ENCODE measurements around the gene SRR.
A peak's percentile ranks its signal among the peaks of the same experiment; 100 is the strongest.
"Not testable (repeated sequence)": the region's sequence is repeated elsewhere in the genome, so short reads cannot be mapped to it uniquely, and the experiment has no call there.

Gene SRR

GRCh38 chr17:2316916-2317205 lies 13.1 kb downstream of the SRR start:
- not testable (repeated sequence) for H3K27ac Mint-ChIP-seq; H3K4me3 Mint-ChIP-seq; H3K27me3 Mint-ChIP-seq; H3K36me3 Mint-ChIP-seq (ENCODE audit: low read depth); H3K4me1 Mint-ChIP-seq (ENCODE audit: low read depth); H3K9me3 Mint-ChIP-seq

GRCh38 chr17:2317796-2318195 lies 14.0 kb downstream of the SRR start:
- Mint-ChIP-seq H3K9me3 (no peaks in the 10 kb centered on the region), H3K36me3 (ENCODE audit: low read depth) (peaks cover 15% of the 10 kb centered on the region), H3K27me3 (no peaks in the 10 kb centered on the region), H3K4me3 (no peak overlapping the region), H3K4me1 (ENCODE audit: low read depth) (no peaks in the 10 kb centered on the region), H3K27ac (no peak overlapping the region)

- no peak overlapping the region for H3K27ac Mint-ChIP-seq
- H3K36me3 Mint-ChIP-seq (ENCODE audit: low read depth) = peaks cover 28% of the 10 kb centered on the region
- H3K4me3 Mint-ChIP-seq = no peak overlapping the region
- no peaks in the 10 kb centered on the region for H3K27me3 Mint-ChIP-seq
- H3K4me1 Mint-ChIP-seq (ENCODE audit: low read depth) = no peaks in the 10 kb centered on the region
- H3K9me3 Mint-ChIP-seq = no peaks in the 10 kb centered on the region
Measured at GRCh38 chr17:2319051-2319450, 15.3 kb downstream of the SRR start.

GRCh38 chr17:2321399-2321798 lies 17.6 kb downstream of the SRR start:
- peaks cover 51% of the 10 kb centered on the region for H3K36me3 Mint-ChIP-seq (ENCODE audit: low read depth)
- H3K27ac Mint-ChIP-seq = no peak overlapping the region
- H3K27me3 Mint-ChIP-seq = no peaks in the 10 kb centered on the region
- no peaks in the 10 kb centered on the region for H3K4me1 Mint-ChIP-seq (ENCODE audit: low read depth)
- no peak overlapping the region for H3K4me3 Mint-ChIP-seq
- H3K9me3 Mint-ChIP-seq = no peaks in the 10 kb centered on the region

- Mint-ChIP-seq H3K4me3 (no peak overlapping the region), H3K27ac (no peak overlapping the region), H3K4me1 (ENCODE audit: low read depth) (peaks cover 3% of the 10 kb centered on the region), H3K36me3 (ENCODE audit: low read depth) (peaks cover 62% of the 10 kb centered on the region), H3K27me3 (no peaks in the 10 kb centered on the region), H3K9me3 (no peaks in the 10 kb centered on the region)
Measured at GRCh38 chr17:2323629-2324314, 20.0 kb downstream of the SRR start.

GRCh38 chr17:2331303-2331702 lies 27.6 kb downstream of the SRR start:
- Mint-ChIP-seq H3K9me3 (no peaks in the 10 kb centered on the region), H3K36me3 (ENCODE audit: low read depth) (peaks cover 23% of the 10 kb centered on the region), H3K27ac (no peak overlapping the region), H3K27me3 (no peaks in the 10 kb centered on the region), H3K4me3 (no peak overlapping the region), H3K4me1 (ENCODE audit: low read depth) (peaks cover 13% of the 10 kb centered on the region)

GRCh38 chr17:2335726-2336214 lies 32.0 kb downstream of the SRR start:
- Mint-ChIP-seq H3K4me3 (no peak overlapping the region), H3K27me3 (no peaks in the 10 kb centered on the region), H3K36me3 (ENCODE audit: low read depth) (no peaks in the 10 kb centered on the region), H3K4me1 (ENCODE audit: low read depth) (peaks cover 5% of the 10 kb centered on the region), H3K9me3 (no peaks in the 10 kb centered on the region), H3K27ac (peak overlapping the region; percentile 100)

GRCh38 chr17:2336215-2336851 lies 32.6 kb downstream of the SRR start, which contains the start of gene TSR1:
TSR1 (minus strand) TSS chr17:2336457; CDS start chr17:2336427, 30 bp downstream.
- Mint-ChIP-seq H3K4me3 (no peak within 1 kb of the TSS), H3K27me3 (no peaks in the 10 kb centered on the region), H3K9me3 (no peaks in the 10 kb centered on the region), H3K36me3 (ENCODE audit: low read depth) (no peaks in the 10 kb centered on the region), H3K27ac (peak within 1 kb of the TSS; percentile 100), H3K4me1 (ENCODE audit: low read depth) (peaks cover 5% of the 10 kb centered on the region)

GRCh38 chr17:2336852-2337543 lies 33.2 kb downstream of the SRR start, which contains the start of gene SGSM2:
SGSM2 (plus strand) TSS chr17:2337501; CDS start chr17:2337689, 188 bp downstream.
- Mint-ChIP-seq H3K36me3 (ENCODE audit: low read depth) (peaks cover 3% of the 10 kb centered on the region), H3K4me3 (peak within 1 kb of the TSS; percentile 84), H3K27ac (peak within 1 kb of the TSS; percentile 100), H3K27me3 (no peaks in the 10 kb centered on the region), H3K4me1 (ENCODE audit: low read depth) (peaks cover 5% of the 10 kb centered on the region), H3K9me3 (no peaks in the 10 kb centered on the region)

- Mint-ChIP-seq H3K36me3 (ENCODE audit: low read depth) (peaks cover 3% of the 10 kb centered on the region), H3K9me3 (no peaks in the 10 kb centered on the region), H3K27ac (peak overlapping the region; percentile 74)
Measured at GRCh38 chr17:2337544-2338314, 34.0 kb downstream of the SRR start.

GRCh38 chr17:2338315-2338657 lies 34.5 kb downstream of the SRR start:
- Mint-ChIP-seq H3K9me3 (no peaks in the 10 kb centered on the region), H3K4me1 (ENCODE audit: low read depth) (peaks cover 16% of the 10 kb centered on the region), H3K4me3 (peak overlapping the region; percentile 84)

More at GRCh38 chr17:2337544-2338314, 34.0 kb downstream of the SRR start:
- H3K27me3 Mint-ChIP-seq = no peaks in the 10 kb centered on the region
- peaks cover 11% of the 10 kb centered on the region for H3K4me1 Mint-ChIP-seq (ENCODE audit: low read depth)
- H3K4me3 Mint-ChIP-seq = peak overlapping the region; percentile 84

GRCh38 chr17:2343421-2343820 lies 39.7 kb downstream of the SRR start:
- Mint-ChIP-seq H3K27me3 (no peaks in the 10 kb centered on the region), H3K9me3 (no peaks in the 10 kb centered on the region), H3K36me3 (ENCODE audit: low read depth) (peaks cover 9% of the 10 kb centered on the region), H3K4me1 (ENCODE audit: low read depth) (peaks cover 22% of the 10 kb centered on the region), H3K4me3 (peak overlapping the region; percentile 2), H3K27ac (peak overlapping the region; percentile 61)

More at GRCh38 chr17:2338315-2338657, 34.5 kb downstream of the SRR start:
- peak overlapping the region; percentile 74 for H3K27ac Mint-ChIP-seq
- no peaks in the 10 kb centered on the region for H3K27me3 Mint-ChIP-seq
- H3K36me3 Mint-ChIP-seq (ENCODE audit: low read depth) = peaks cover 3% of the 10 kb centered on the region

GRCh38 chr17:2344528-2344927 lies 40.8 kb downstream of the SRR start:
- Mint-ChIP-seq H3K27ac (peak overlapping the region; percentile 12), H3K9me3 (no peaks in the 10 kb centered on the region), H3K27me3 (no peaks in the 10 kb centered on the region), H3K4me1 (ENCODE audit: low read depth) (peaks cover 21% of the 10 kb centered on the region), H3K4me3 (no peak overlapping the region), H3K36me3 (ENCODE audit: low read depth) (peaks cover 9% of the 10 kb centered on the region)

GRCh38 chr17:2346475-2346874 lies 42.7 kb downstream of the SRR start:
- Mint-ChIP-seq H3K4me1 (ENCODE audit: low read depth) (peaks cover 21% of the 10 kb centered on the region), H3K9me3 (no peaks in the 10 kb centered on the region), H3K36me3 (ENCODE audit: low read depth) (peaks cover 9% of the 10 kb centered on the region), H3K27ac (no peak overlapping the region), H3K4me3 (no peak overlapping the region), H3K27me3 (no peaks in the 10 kb centered on the region)

Data from stimulated activated naive CD8-positive, alpha-beta T cell treated with anti-CD3 and anti-CD28 coated beads, Interleukin-15, Interleukin-2, amounts not matched to agents 100 ng/mL and 50 ng/mL, for 24 hours (primary cell).